NT2/D1 (cell line): ENCODE data around the gene GCN1.

Experiments
- DNase-seq: peaks from one replicate; pipeline ENCODE4 v3.0.0-alpha.2; 2011; ENCODE audit warnings: low read depth, low spot score
- H3K27me3 ChIP-seq: 2 replicates; pipeline ENCODE4 v1.6.0; 2011; ENCODE audit warnings: mild to moderate bottlenecking; ENCODE audit not compliant: insufficient read length, insufficient read depth
- H3K36me3 ChIP-seq: 2 replicates; pipeline ENCODE4 v1.6.1; 2011; ENCODE audit warnings: mild to moderate bottlenecking, low read length, mixed read lengths; ENCODE audit not compliant: insufficient read depth, insufficient read length
- H3K4me1 ChIP-seq: 2 replicates; pipeline ENCODE4 v1.5.1; 2011; ENCODE audit not compliant: insufficient read depth, insufficient read length
- H3K4me3 ChIP-seq: 2 replicates; pipeline ENCODE4 v1.5.1; 2011; ENCODE audit warnings: low read depth; ENCODE audit not compliant: insufficient read length
- H3K9ac ChIP-seq: 2 replicates; pipeline ENCODE4 v1.6.0; 2011; ENCODE audit warnings: low read depth; ENCODE audit not compliant: insufficient read length
- H3K9me3 ChIP-seq: 2 replicates; pipeline ENCODE4 v1.5.1; 2011; ENCODE audit warnings: mild to moderate bottlenecking, low read length; ENCODE audit not compliant: insufficient read depth
- SUZ12 ChIP-seq: IDR thresholded peaks from 2 replicates; pipeline ENCODE4 v1.6.1; 2011; ENCODE audit not compliant: insufficient read length, insufficient read depth; ENCODE audit errors: extremely low read depth
- YY1 ChIP-seq: IDR thresholded peaks from 2 replicates; pipeline ENCODE4 v1.6.1; 2011; ENCODE audit not compliant: insufficient read length, insufficient read depth
- ZNF274 ChIP-seq: IDR thresholded peaks from 2 replicates; pipeline ENCODE4 v1.6.1; 2011; ENCODE audit warnings: mild to moderate bottlenecking, low read depth, low read length

The GCN1 gene

DNA sequence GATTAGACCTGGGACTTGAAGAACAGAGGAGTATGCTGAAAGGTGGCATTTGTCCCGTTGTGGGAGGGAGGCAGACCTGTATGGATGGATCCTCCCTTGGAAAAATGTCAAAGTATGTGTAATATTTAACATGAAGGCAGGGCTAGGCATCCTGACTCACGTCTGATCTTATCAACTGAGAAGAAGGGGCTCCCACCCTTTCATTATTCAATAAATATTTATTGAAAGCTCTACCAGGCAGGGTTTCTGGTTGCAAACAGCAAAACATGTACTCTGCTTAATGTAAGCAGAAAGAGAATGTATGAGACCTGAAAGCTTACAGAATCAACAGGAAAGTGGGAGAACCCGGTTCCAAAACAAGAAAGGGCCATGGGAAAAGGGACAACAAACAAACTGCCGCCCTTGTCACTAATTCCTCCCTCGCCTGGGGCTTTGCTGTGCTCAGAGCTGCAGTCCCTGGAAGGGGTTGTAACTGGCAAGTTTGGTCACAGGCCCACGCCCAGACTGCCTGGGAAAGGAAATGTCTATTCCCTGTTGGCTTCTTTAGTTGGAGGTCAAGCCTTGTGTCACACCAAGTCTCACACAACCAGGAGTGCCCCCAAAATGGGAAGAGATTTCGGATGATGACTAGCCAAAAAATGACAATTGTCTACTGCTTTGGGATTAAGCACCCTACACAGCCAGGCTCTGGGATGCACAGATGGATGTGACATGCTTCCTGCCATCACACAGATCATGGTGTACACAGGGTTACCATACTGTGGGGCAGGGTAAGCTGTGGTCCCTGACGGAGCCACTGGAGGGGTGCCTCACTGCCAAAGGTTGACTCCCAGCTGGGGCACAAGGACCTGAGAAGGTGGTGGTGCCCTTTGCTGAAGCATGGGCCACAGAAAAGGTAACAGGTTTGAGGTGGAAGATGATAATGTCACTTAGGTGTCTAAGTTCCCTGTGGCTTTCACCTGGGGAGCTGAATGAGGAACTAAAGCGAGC is 114.8 kb downstream of the GCN1 start:
- H3K9ac ChIP-seq, result no peak overlapping the region
- peaks cover 5% of the 10 kb centered on the region for H3K4me1 ChIP-seq
- H3K27me3 ChIP-seq, result no peaks in the 10 kb centered on the region
- H3K9me3 ChIP-seq, result peaks cover 6% of the 10 kb centered on the region; the same call in 1 of the 2 replicates
- TF ChIP-seq YY1, result no peak
- no peak for TF ChIP-seq ZNF274
- TF ChIP-seq SUZ12, result no peak
- H3K4me3 ChIP-seq, result no peak overlapping the region
- DNase-seq, result no peak
- no peaks in the 10 kb centered on the region for H3K36me3 ChIP-seq

DNA sequence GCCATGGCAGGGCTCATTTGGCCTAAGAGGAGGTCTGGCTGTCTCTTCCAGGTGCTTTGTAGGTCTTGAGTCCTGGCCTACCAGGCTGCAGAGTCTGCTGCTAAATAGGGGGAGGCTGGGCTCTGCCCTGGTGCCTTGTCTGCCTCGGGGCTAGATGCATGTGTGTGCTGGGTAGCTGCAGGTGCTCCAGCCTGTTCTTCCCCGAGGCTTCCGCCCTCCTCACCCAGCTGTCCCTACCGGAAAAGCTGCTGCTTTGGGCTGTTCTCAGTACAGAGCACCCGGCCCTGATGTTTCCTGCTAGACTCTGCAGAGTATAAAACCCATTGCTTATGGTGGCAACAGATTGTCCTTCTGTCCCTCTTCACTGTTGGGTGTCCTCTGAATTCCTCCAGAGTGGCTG is 115.6 kb downstream of the GCN1 start:
- Histone ChIP-seq H3K4me3 (no peak overlapping the region), H3K4me1 (peaks cover 5% of the 10 kb centered on the region), H3K9me3 (peaks cover 6% of the 10 kb centered on the region; the same call in 1 of the 2 replicates), H3K9ac (no peak overlapping the region), H3K36me3 (no peaks in the 10 kb centered on the region), H3K27me3 (no peaks in the 10 kb centered on the region)
- TF ChIP-seq YY1 (no peak), SUZ12 (no peak), ZNF274 (no peak)
- no peak for DNase-seq

DNA sequence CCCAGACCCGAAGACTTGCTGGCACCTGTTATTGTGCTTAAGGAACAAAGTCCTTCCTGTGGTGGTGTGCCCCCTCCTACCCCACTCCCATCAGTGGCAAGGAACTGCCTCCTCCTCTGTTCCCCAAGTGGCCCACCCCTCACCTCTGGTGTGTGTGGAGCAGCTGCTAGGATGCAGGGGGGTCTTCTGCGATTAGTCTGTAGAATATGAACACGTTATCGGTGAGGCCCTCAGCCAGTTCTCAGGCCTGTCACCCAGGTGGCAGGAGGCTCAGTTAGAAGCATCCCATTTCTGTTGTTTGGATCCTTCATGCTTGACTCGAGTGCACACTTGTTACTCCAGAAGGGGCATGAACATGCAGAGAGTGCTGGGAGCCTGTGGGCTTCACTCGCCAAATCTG is 117.3 kb downstream of the GCN1 start:
- H3K36me3 ChIP-seq, result peaks cover 3% of the 10 kb centered on the region
- H3K9me3 ChIP-seq, result peaks cover 6% of the 10 kb centered on the region; the same call in 1 of the 2 replicates
- peaks cover 5% of the 10 kb centered on the region for H3K4me1 ChIP-seq
- TF ChIP-seq ZNF274, result no peak
- no peak for TF ChIP-seq YY1
- TF ChIP-seq SUZ12, result no peak
- no peak overlapping the region for H3K9ac ChIP-seq
- H3K27me3 ChIP-seq, result no peaks in the 10 kb centered on the region
- no peak overlapping the region for H3K4me3 ChIP-seq
- DNase-seq, result no peak
